Epithelial cell of prostate (primary cell): ENCODE data around the gene PHLPP2.
"Not testable (repeated sequence)": the region's sequence is repeated elsewhere in the genome, so short reads cannot be mapped to it uniquely, and the experiment has no call there.

Source experiments
- DNase-seq: peaks from one replicate; pipeline ENCODE4 v3.0.0-alpha.2; 2011; ENCODE audit warnings: low read depth, low spot score
- H3K27ac ChIP-seq: fragments of 450-650 bp; 2 replicates; pipeline ENCODE4 v1.5.1; 2017; ENCODE audit warnings: mild to moderate bottlenecking

PHLPP2 gene

DNA sequence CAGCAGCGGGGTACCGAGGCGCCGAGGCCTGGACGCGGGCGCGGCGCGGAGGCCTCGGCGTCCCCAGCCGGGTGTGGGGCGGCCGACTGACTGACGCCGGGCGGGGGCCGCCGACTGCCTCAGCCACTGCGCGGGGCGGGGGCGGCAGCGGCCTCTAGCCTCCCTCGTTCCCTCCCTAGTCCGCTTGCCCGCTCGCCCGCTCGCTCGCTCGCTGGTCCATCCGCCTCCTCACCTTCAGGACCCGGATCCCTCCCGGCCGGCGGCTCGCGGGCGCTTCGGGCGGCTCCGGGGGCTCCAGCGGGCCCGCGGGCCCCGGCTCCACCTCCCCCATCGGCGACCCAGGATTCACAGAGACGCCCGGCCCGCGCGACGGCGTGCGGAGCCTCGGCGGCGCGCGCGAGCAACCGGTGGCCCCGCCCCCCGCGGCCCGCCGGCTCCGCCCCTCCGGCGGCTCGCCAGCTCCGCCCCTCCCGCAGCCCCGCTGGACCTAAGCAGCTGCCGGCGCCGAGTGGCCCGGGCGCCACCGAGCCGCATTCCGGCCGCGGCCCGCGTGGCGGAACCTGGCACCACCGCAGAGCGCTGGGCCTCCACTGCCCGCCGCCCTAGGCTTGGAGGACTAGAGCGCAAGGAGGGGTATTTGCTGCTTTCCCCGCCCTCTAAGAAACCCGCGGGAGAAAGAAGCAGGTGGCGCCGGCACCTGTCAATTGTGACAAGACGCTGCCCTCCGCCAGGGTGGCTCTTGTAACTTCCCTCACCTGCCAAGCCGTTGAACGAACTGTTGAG, 773 bp downstream of the PHLPP2 start:
- no peak for DNase-seq
- peak overlapping the region; percentile 60 for H3K27ac ChIP-seq

- no peak for DNase-seq
- peak overlapping the region; percentile 60 for H3K27ac ChIP-seq
Measured at GRCh38 chr16:71722801-71723536, 1.5 kb downstream of the PHLPP2 start.

DNA sequence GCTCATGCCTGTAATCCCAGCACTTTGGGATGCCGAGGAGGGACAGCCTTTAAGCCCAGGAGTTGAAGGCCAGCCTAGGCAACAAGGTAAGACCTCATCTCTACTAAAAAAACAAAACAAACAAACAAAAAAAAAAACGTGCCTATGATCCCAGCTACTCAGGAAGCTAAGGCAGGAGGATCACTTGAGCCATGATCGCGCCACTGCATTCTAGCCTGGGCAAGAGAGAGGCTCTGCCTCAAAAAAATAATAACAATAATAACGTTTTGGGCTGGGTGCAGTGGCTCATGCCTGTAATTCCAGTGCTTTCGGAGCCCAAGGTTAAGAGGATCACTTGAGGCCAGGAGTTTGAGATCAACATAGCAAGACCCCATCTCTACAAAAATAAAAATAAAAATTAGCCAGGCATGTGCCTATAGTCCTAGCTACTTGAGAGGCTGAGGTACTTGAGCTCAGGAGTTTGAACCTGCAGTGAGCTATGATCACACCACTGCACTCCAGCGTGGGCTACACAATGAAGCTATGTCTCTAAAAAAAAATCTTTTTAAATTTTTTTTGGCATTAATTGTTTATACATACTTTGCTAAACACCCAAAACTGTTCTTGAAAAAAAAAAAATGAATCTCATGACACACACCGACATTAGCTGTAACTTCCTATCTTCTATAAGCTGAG, 3.3 kb downstream of the PHLPP2 start:
- no peak overlapping the region for H3K27ac ChIP-seq
- DNase-seq: no peak

DNA sequence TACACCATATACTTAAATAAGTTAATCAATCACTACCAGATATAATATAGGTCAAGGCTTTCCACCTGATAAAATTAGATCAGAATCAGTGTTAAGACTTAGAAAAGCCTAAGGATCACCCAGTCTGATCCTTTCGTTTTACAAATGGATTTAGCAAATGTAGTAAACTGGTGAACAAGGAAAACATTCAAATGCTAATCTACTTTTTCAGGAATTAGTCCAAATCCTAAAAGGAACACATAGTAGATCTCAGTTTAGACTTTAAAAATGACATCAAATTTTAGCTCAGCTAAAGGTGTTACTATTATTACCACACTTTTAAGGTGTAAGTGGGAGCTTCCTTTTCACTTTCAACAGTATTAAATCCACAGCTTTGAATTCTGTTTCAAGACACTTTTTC, 12.0 kb downstream of the PHLPP2 start:
- DNase-seq: no peak
- H3K27ac ChIP-seq: no peak overlapping the region

DNA sequence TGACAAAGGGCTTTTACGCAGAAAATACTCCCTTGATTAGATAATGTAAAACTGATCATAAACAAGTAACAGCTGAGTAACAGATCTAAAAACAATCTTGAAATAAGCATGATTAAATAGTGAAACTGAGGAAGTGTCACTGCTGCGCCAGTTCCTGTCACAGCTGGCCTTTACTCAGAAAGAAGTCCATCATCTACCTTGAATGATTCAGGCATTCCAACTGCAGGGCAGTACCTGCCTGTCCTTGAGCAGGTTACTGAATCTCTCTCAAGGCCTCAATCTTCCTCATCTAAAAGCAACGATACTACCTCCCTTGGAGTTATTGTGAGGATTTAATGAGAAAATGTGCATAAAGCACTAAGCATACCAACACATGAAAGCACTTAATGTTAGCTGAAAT, 12.7 kb downstream of the PHLPP2 start:
- DNase-seq: no peak
- H3K27ac ChIP-seq: no peak overlapping the region

DNA sequence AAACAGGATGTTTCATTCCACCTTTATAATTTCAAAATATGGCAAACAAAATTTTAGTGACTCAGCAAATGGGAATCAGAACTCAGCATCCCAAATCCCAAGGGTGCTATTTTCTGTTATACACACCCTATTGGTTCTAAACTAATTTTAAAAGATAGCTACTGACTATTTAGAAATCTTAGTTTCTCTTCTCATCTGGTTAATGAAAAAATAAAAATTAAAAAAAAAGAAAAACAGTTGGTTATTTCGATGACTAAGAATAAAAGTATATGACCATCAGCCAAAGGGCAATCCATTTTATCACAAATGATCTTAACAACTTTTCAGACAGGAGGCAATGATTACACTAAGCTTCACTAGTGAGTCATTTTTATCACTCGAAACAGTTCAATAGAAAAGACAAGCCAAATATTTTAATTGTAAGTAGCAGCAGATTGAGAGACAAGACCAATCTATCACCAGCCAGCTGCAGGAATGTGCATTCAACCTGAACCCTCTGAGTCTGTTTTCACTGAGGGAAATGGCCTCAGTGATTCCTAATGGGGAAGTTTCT, 15.2 kb downstream of the PHLPP2 start:
- H3K27ac ChIP-seq: peak overlapping the region; percentile 15
- DNase-seq: no peak

- no peak overlapping the region for H3K27ac ChIP-seq
Measured at GRCh38 chr16:71708696-71709095, 15.8 kb downstream of the PHLPP2 start.

DNA sequence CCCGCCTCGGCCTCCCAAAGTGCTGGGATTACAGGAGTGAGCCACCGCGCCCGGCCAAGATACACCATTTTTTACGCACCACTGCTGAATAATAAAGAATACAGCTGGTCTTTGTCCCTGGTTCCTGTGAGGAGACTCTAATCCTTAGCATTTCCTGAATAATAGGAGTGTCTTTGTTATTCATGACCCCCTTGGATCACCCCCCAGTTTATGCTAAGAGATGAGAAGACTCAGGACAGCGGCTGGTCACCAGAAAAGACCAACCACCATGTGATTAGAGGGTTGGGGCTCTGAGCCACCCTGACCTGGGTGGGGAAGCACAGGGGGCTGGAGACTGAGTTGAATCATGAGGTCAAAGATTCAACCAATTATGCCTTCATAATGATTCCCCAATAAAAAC, 17.3 kb downstream of the PHLPP2 start:
- DNase-seq: no peak
- H3K27ac ChIP-seq: no peak overlapping the region

More at GRCh38 chr16:71708696-71709095, 15.8 kb downstream of the PHLPP2 start:
- no peak for DNase-seq

GRCh38 chr16:71706046-71706445, 18.5 kb downstream of the PHLPP2 start:
- no peak for DNase-seq
- H3K27ac ChIP-seq: no peak overlapping the region

- no peak overlapping the region for H3K27ac ChIP-seq
- DNase-seq: no peak
Measured at GRCh38 chr16:71703333-71703732, 21.2 kb downstream of the PHLPP2 start.

DNA sequence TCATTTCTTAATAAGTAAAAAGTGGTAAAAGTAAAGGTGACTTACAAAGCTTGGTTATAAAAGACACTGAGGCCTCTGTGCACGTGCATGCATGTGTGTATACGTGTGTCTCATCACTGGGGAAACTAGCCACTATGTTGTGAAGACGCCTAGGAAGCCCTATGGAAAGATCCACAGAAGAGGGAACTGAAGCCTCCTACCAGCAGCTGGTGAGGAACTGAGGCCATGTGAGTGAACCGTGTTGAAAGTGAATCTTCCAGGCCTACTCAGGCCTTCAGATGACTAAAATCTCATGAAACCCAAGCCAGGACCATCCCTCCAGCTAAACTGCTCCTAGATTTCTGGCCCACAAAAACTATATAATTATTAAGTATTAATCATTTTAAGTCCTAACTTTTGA, 23.7 kb downstream of the PHLPP2 start:
- no peak for DNase-seq
- no peak overlapping the region for H3K27ac ChIP-seq

- no peak overlapping the region for H3K27ac ChIP-seq
- DNase-seq: no peak
Measured at GRCh38 chr16:71698491-71698890, 26.0 kb downstream of the PHLPP2 start.

DNA sequence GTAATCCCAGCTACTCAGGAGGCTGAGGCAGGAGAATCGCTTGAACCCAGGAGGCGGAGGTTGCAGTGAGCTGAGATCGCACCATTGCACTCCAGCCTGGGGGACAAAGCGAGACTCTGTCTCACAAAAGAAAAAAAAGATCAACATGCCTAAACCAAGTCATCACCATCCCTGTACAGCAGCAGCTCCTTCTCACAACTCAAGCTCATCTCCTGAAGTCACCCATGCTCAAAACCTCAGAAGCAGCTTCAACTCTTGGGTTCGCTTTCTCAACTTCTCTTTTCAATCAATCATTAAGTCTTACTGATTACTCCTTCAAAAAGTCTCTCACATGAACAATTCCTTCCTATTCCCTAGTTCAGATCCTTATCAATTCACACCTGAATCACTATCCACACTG, 31.3 kb downstream of the PHLPP2 start:
- no peak for DNase-seq
- no peak overlapping the region for H3K27ac ChIP-seq

GRCh38 chr16:71689901-71690300, 34.6 kb downstream of the PHLPP2 start:
- no peak for DNase-seq
- no peak overlapping the region for H3K27ac ChIP-seq

GRCh38 chr16:71687861-71688260, 36.6 kb downstream of the PHLPP2 start:
- DNase-seq: no peak
- no peak overlapping the region for H3K27ac ChIP-seq

- DNase-seq, H3K27ac ChIP-seq: not testable (repeated sequence)
Measured at GRCh38 chr16:71684280-71684679, 40.2 kb downstream of the PHLPP2 start.

DNA sequence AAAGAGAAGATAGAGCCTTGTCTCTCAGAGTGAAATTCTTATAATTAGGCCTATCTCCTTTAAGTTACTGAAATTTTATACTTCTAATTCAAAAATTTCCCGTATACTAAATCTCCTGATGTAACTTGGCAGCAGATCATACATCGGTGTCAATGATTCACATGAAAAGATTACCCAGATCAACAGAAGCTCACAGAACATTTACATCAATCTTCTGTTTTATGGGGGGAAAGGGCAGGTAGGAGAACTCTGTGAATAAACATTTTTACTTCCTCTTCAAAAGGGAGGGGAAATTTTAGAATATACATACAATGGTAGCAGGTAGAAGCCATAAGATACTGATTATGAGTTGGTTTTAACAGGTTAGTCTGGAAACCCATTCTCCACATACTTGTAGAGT, 43.1 kb downstream of the PHLPP2 start:
- no peak overlapping the region for H3K27ac ChIP-seq
- no peak for DNase-seq

DNA sequence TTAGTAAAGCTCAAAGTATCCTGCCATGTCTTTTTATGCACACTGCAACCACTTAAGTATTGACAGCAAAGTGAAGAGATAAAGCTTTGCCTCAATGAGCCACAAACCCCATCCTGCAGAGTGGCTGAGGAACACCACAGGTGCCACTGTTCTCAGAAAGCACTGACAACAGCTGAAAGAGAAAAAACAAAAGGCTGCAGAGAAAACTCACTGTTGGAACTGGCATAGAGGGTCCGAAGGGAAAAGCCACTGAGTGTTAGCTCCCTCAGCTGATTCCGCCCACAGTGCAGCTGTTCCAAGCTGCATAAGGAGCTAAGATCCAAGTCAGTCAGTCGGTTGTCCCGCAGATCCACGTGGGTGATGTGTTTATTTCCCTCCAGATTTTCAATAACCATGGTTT, 48.3 kb downstream of the PHLPP2 start:
- H3K27ac ChIP-seq: no peak overlapping the region
- DNase-seq: no peak

DNA sequence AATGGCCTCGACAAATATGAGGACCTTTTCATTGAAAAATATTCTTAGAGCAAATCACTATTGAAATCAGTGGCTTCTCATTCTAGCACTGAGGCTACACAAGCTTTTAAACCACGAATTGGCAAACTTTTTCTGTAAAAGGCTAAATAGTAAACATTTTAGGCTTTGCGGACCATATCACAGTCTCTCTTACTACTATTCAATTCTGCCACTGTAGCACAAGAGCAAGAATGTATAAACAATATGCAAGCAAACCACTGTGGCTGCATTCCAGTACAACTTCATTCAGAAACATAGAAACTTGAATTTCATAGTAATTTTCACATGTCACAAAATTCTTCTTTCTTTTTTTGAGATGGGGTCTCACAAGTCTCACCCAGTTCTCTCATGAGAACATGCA, 49.1 kb downstream of the PHLPP2 start:
- no peak overlapping the region for H3K27ac ChIP-seq
- DNase-seq: no peak

DNA sequence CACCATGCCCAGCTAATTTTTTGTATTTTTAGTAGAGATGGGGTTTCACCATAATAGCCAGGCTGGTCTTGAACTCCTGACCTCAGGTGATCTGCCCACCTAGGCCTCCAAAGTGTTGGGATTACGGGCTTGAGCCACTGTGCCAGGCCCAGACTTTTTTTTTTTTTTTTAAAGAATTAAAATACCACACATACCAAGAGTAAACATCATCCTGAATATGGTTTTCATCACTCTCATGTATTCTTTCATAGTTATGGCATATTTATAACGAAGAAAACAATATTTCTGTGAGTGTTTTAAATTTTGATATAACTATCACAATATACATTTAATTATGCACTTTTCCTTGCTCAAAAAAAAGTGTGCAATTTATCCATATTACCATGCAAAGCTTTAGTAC, 50.3 kb downstream of the PHLPP2 start:
- DNase-seq: no peak
- no peak overlapping the region for H3K27ac ChIP-seq

DNA sequence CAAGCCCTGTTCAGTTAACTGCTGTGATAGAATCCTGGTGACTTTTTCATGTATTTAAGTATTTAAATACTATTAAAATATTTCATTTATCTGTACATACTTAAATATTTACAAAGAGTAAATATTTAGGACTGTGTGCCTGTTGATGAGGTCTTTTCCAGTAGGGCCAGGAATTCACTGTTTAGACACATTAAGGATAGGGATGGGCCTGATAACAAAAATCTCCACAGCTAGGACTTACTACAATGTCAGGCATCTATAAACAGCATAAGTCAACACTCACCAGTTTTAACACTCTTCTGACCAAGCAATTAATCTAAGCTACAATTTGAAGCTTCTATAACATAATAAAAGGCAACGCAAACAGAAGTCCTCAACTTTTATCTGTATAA, 50.9 kb downstream of the PHLPP2 start:
- no peak for DNase-seq
- H3K27ac ChIP-seq: no peak overlapping the region
